Uterus (tissue), 4 donors: Measurements from ENCODE around the gene PHF19. TPM values are rescaled to one million over a fixed set of nuclear protein-coding genes. Genes with fewer than 3 reads are reported as not detected.

Experiments used
- DNase-seq, 2 donors: peaks; one replicate each; pipeline ENCODE4 v3.0.0-alpha.2; 2019 to 2020
- H3K27ac ChIP-seq, 2 donors: fragments of 200-600 bp; sonication (generic); 1 replicate in 1 of 2; 2 replicates in 1 of 2; pipeline ENCODE4 v1.5.1; 2016 to 2018
- H3K27me3 ChIP-seq, 2 donors: fragments of 200-600 bp; sonication (generic); one replicate each; pipeline ENCODE4 v1.5.1; 2018 to 2019; ENCODE audit warnings: control low read depth in 1 of 2
- H3K36me3 ChIP-seq, 2 donors: fragments of 200-600 bp; sonication (generic); one replicate each; pipeline ENCODE4 v1.5.1; 2019; ENCODE audit warnings: control low read depth in 1 of 2
- H3K4me1 ChIP-seq, 2 donors: fragments of 200-600 bp; sonication (generic); one replicate each; pipeline ENCODE4 v1.5.1; 2018 to 2019; ENCODE audit warnings: control low read depth in 1 of 2
- H3K4me3 ChIP-seq, 2 donors: fragments of 200-600 bp; sonication (generic); 1 replicate in 1 of 2; 2 replicates in 1 of 2; pipeline ENCODE4 v1.5.1; 2018 to 2019; ENCODE audit warnings: mild to moderate bottlenecking in 1 of 2
- H3K9me3 ChIP-seq, 2 donors: fragments of 200-600 bp; sonication (generic); one replicate each; pipeline ENCODE4 v1.5.1; 2019; ENCODE audit warnings: control low read depth in 1 of 2
- CTCF ChIP-seq, 4 experiments: fragments of 200-600 bp in 2 of 4; fragments of 450-650 bp in 2 of 4; sonication (generic) in 2 of 4; IDR thresholded peaks; one replicate each; pipeline ENCODE4 v1.5.1; 2016 to 2019; ENCODE audit warnings: antibody characterized with exemption in 4 of 4, mild to moderate bottlenecking in 2 of 4, moderate library complexity in 1 of 4
- POLR2A ChIP-seq, 2 donors: fragments of 450-650 bp; IDR thresholded peaks; one replicate each; pipeline ENCODE4 v1.6.1; 2016; ENCODE audit warnings: antibody characterized with exemption in 2 of 2, mild to moderate bottlenecking in 1 of 2, moderate library complexity in 1 of 2
- intact Hi-C: fragments of 100-400 bp; cut with DNase I; formaldehyde crosslinking; loops from one replicate; pipeline ENCODE4 v1.15.1; 2023; ENCODE audit warnings: low total_unique reads
- total RNA-seq, 4 donors: library from RNA; depleted of rRNA in 3 of 4; stranded (reverse); fragments of >200 nt in 3 of 4; gene quantifications; one replicate each; pipeline versions ENCODE4 v1.1.0 to v1.2.4, GENCODE V29; 2014 to 2023
- donor health status: DM: yes; HTN: yes; CAD: no.

The PHF19 gene
- total RNA-seq, 4 donors from 2014 or later: 12.6 to 76.3 (median 31.8) TPM

- Histone ChIP-seq H3K4me1 (peaks cover 0 to 4% of the 10 kb centered on the region in 2 donors), H3K27me3 (no peaks in the 10 kb centered on the region), H3K36me3 (no peaks in the 10 kb centered on the region), H3K9me3 (no peaks in the 10 kb centered on the region), H3K27ac (peak overlapping the region; percentile 62 to 65), H3K4me3 (no peak overlapping the region)
- intact Hi-C loops: no loop called here
- no peak for DNase-seq
- TF ChIP-seq CTCF (IDR thresholded peaks at IDR 0.05) (no peak), POLR2A (IDR thresholded peaks at IDR 0.05) (no peak)
These were observed 39.0 kb upstream of the PHF19 start for GRCh38 chr9:120915854-120916470.

GRCh38 chr9:120914953-120915352 is 38.0 kb upstream of the PHF19 start:
- H3K4me1 ChIP-seq: peaks cover 0 to 4% of the 10 kb centered on the region in 2 donors
- no peak overlapping the region for H3K27ac ChIP-seq
- no peak for DNase-seq
- H3K4me3 ChIP-seq: no peak overlapping the region
- no peaks in the 10 kb centered on the region for H3K27me3 ChIP-seq
- H3K9me3 ChIP-seq: no peaks in the 10 kb centered on the region
- intact Hi-C loops: no loop called here
- H3K36me3 ChIP-seq: no peaks in the 10 kb centered on the region
- no peak for TF ChIP-seq CTCF (IDR thresholded peaks at IDR 0.05)
- TF ChIP-seq POLR2A (IDR thresholded peaks at IDR 0.05): no peak

- Histone ChIP-seq H3K4me1 (peaks cover 0 to 4% of the 10 kb centered on the region in 2 donors), H3K9me3 (no peaks in the 10 kb centered on the region), H3K27me3 (no peaks in the 10 kb centered on the region), H3K4me3 (no peak overlapping the region), H3K36me3 (no peaks in the 10 kb centered on the region), H3K27ac (no peak overlapping the region)
- intact Hi-C loops: no loop called here
- no peak for TF ChIP-seq POLR2A (IDR thresholded peaks at IDR 0.05)
- TF ChIP-seq CTCF (IDR thresholded peaks at IDR 0.05): no peak
- no peak for DNase-seq
These were observed 37.4 kb upstream of the PHF19 start for GRCh38 chr9:120914396-120914795.

- Histone ChIP-seq H3K27ac (no peak overlapping the region), H3K9me3 (no peaks in the 10 kb centered on the region), H3K4me3 (no peak overlapping the region), H3K36me3 (no peaks in the 10 kb centered on the region), H3K4me1 (peaks cover 0 to 4% of the 10 kb centered on the region in 2 donors), H3K27me3 (no peaks in the 10 kb centered on the region)
- TF ChIP-seq POLR2A (IDR thresholded peaks at IDR 0.05): no peak
- no peak for TF ChIP-seq CTCF (IDR thresholded peaks at IDR 0.05)
- DNase-seq: no peak
- intact Hi-C loops: no loop called here
These were observed 36.8 kb upstream of the PHF19 start for GRCh38 chr9:120913647-120914264.

- Histone ChIP-seq H3K4me3 (no peak overlapping the region), H3K9me3 (no peaks in the 10 kb centered on the region), H3K27ac (no peak overlapping the region), H3K4me1 (peaks cover 0 to 4% of the 10 kb centered on the region in 2 donors), H3K27me3 (no peaks in the 10 kb centered on the region), H3K36me3 (no peaks in the 10 kb centered on the region)
- DNase-seq: no peak
- TF ChIP-seq POLR2A (IDR thresholded peaks at IDR 0.05) (no peak), CTCF (IDR thresholded peaks at IDR 0.05) (no peak)
- intact Hi-C loops: no loop called here
These were observed 36.1 kb upstream of the PHF19 start for GRCh38 chr9:120912958-120913646.
